ENCODE measurements around the gene NIM1K. TPM values are rescaled to one million over a fixed set of nuclear protein-coding genes. Genes with fewer than 3 reads are reported as not detected.

The NIM1K gene
- total and polyA plus RNA-seq, 2 of the 4 experiments (the other 2 are of a cell fraction) = 0.54 to 0.68 TPM

GRCh38 chr5:43273552-43273951, 81.5 kb downstream of the NIM1K start:
- Histone ChIP-seq H2BK5ac (ENCODE audit: low read depth, low read length, poor library complexity, severe bottlenecking) (no peak overlapping the region), H3K4me3 (ENCODE audit: insufficient read depth, low read depth, low read length) (no peak overlapping the region), H2AK9ac (replicated peaks; ENCODE audit: low read depth, low read length, poor library complexity) (no peak overlapping the region), H3K18ac (ENCODE audit: low read depth, low read length) (no peak overlapping the region), H3K4ac (ENCODE audit: low read depth, low read length) (no peak overlapping the region), H3K56ac (ENCODE audit: extremely low read depth, insufficient read depth, low read length) (no peak overlapping the region), H3K9me1 (ENCODE audit: insufficient read depth, low read length) (no peaks in the 10 kb centered on the region), H2AK5ac (ENCODE audit: low read depth, low read length) (no peak overlapping the region), H3K14ac (replicated peaks; ENCODE audit: low read depth, low read length) (no peak overlapping the region), H2BK20ac (ENCODE audit: low read depth, low read length) (no peak overlapping the region), H3K4me2 (ENCODE audit: low read depth, low read length) (no peak overlapping the region), H3K36me3 (ENCODE audit: control insufficient read depth, insufficient read depth, low read length) (no peaks in the 10 kb centered on the region), H3K27me3 (ENCODE audit: control insufficient read depth, insufficient read depth, low read length) (peaks cover 12% of the 10 kb centered on the region), H3K9me3 (ENCODE audit: control insufficient read depth, insufficient read depth, low read length) (no peaks in the 10 kb centered on the region), H4K20me1 (ENCODE audit: insufficient read depth, low read length) (no peaks in the 10 kb centered on the region), H3K79me1 (ENCODE audit: low read depth in 1 of 2, low read length in 2 of 2) (no peaks in the 10 kb centered on the region), H3K9ac (ENCODE audit: low read depth, low read length) (no peak overlapping the region), H2AFZ (replicated peaks; ENCODE audit: low read length, poor library complexity) (no peak overlapping the region), H4K91ac (ENCODE audit: insufficient read depth, low read depth, low read length) (no peak overlapping the region), H3K27ac (ENCODE audit: insufficient read depth, low read length) (no peak overlapping the region), H2BK120ac (ENCODE audit: low read depth, low read length) (no peak overlapping the region), H3K23ac (ENCODE audit: low read depth, low read length) (no peak overlapping the region), H4K5ac (ENCODE audit: low read depth, low read length) (no peak overlapping the region), H2BK15ac (ENCODE audit: low read depth, low read length) (no peak overlapping the region), H3K4me1 (ENCODE audit: control insufficient read depth, insufficient read depth, low read length) (no peaks in the 10 kb centered on the region), H4K8ac (ENCODE audit: low read depth in 2 of 2, low read length in 2 of 2) (no peak overlapping the region)
- TF ChIP-seq CEBPB (IDR thresholded peaks at IDR 0.05; ENCODE audit: low read depth, low read length) = no peak
- no peak for TF ChIP-seq BHLHE40 (IDR thresholded peaks at IDR 0.05; ENCODE audit: low read depth, low read length)
- no peak for TF ChIP-seq MAZ (IDR thresholded peaks at IDR 0.05; ENCODE audit: borderline replicate concordance, low read depth, low read length)
- no peak for TF ChIP-seq FOS (IDR thresholded peaks at IDR 0.05; ENCODE audit: low read depth, low read length)
- no peak for TF ChIP-seq CHD1 (IDR thresholded peaks at IDR 0.05; ENCODE audit: low read depth, low read length)
- TF ChIP-seq RAD21 (IDR thresholded peaks at IDR 0.05; ENCODE audit: low read length) = no peak
- no peak for TF ChIP-seq RCOR1 (IDR thresholded peaks at IDR 0.05; ENCODE audit: insufficient replicate concordance, low read length)
- TF ChIP-seq, protein P1, sequence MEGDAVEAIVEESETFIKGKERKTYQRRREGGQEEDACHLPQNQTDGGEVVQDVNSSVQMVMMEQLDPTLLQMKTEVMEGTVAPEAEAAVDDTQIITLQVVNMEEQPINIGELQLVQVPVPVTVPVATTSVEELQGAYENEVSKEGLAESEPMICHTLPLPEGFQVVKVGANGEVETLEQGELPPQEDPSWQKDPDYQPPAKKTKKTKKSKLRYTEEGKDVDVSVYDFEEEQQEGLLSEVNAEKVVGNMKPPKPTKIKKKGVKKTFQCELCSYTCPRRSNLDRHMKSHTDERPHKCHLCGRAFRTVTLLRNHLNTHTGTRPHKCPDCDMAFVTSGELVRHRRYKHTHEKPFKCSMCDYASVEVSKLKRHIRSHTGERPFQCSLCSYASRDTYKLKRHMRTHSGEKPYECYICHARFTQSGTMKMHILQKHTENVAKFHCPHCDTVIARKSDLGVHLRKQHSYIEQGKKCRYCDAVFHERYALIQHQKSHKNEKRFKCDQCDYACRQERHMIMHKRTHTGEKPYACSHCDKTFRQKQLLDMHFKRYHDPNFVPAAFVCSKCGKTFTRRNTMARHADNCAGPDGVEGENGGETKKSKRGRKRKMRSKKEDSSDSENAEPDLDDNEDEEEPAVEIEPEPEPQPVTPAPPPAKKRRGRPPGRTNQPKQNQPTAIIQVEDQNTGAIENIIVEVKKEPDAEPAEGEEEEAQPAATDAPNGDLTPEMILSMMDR (conservative IDR thresholded peaks at IDR 0.05; ENCODE audit: low read depth, low read length) = no peak
- TF ChIP-seq, protein P2, sequence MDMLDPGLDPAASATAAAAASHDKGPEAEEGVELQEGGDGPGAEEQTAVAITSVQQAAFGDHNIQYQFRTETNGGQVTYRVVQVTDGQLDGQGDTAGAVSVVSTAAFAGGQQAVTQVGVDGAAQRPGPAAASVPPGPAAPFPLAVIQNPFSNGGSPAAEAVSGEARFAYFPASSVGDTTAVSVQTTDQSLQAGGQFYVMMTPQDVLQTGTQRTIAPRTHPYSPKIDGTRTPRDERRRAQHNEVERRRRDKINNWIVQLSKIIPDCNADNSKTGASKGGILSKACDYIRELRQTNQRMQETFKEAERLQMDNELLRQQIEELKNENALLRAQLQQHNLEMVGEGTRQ (IDR thresholded peaks at IDR 0.05; ENCODE audit: low read depth, low read length) = no peak
- no peak for TF ChIP-seq MAFK (IDR thresholded peaks at IDR 0.05; ENCODE audit: low read depth, low read length)
- TF ChIP-seq MXI1 (IDR thresholded peaks at IDR 0.05; ENCODE audit: borderline replicate concordance, low read depth, low read length) = no peak
- no peak for TF ChIP-seq POLR2A (IDR thresholded peaks at IDR 0.05; ENCODE audit: low read depth, low read length)
- TF ChIP-seq, protein P3, sequence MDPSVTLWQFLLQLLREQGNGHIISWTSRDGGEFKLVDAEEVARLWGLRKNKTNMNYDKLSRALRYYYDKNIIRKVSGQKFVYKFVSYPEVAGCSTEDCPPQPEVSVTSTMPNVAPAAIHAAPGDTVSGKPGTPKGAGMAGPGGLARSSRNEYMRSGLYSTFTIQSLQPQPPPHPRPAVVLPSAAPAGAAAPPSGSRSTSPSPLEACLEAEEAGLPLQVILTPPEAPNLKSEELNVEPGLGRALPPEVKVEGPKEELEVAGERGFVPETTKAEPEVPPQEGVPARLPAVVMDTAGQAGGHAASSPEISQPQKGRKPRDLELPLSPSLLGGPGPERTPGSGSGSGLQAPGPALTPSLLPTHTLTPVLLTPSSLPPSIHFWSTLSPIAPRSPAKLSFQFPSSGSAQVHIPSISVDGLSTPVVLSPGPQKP (IDR thresholded peaks at IDR 0.05; ENCODE audit: borderline replicate concordance, low read depth, low read length) = no peak
- POLR2A ChIA-PET (ENCODE audit: unreplicated experiment) = no interaction called here
- CTCF ChIA-PET = no interaction called here
- dilution Hi-C loops (cut with HindIII; ENCODE audit: low sequenced_read_pairs, unreplicated experiment) (no loop called here), in situ Hi-C loops (cut with MboI; ENCODE audit: low sequenced_read_pairs) (no loop called here), intact Hi-C loops (cut with micrococcal nuclease) (no loop called here)
- DNase-seq (no peak), ATAC-seq (ENCODE audit: low read depth) (no peak)
- BruUV-seq (replicated peaks) = no TSS peak

All from IMR-90 (cell line).